Measurements from ENCODE around the gene RBMS3. TPM values are rescaled to one million over a fixed set of nuclear protein-coding genes. Genes with fewer than 3 reads are reported as not detected.

Gene RBMS3
- total RNA-seq, 1 experiment from 2014 or later = 74.2 TPM

DNA sequence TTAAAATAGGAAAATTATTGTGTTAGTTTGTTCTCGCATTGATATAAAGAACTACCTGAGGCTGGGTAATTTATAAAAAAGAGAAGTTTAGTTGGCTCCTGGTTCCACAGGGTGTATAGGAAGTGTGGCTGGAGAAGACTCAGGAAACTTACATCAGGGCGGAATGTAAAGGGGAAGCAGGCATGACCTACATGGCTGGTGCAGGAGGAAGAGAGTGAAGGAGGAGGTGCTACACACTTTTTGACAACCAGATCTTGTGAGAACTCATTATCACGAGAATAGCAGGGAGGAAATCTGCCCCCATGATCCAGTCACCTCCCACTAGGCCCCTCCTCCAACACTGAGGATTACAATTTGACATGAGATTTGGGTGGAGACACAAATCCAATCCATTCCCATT, 490.7 kb downstream of the RBMS3 start:
- intact Hi-C loops (cut with micrococcal nuclease) = no loop called here
- Mint-ChIP-seq H3K9me3 (ENCODE audit: unreplicated experiment) (no peaks in the 10 kb centered on the region), H3K4me3 (ENCODE audit: unreplicated experiment) (no peak overlapping the region), H3K27me3 (ENCODE audit: insufficient read depth, unreplicated experiment) (no peaks in the 10 kb centered on the region), H3K4me1 (ENCODE audit: insufficient read depth, unreplicated experiment) (no peaks in the 10 kb centered on the region), H3K27ac (ENCODE audit: low read depth, unreplicated experiment) (no peak overlapping the region), H3K36me3 (ENCODE audit: insufficient read depth, unreplicated experiment) (peaks cover 10% of the 10 kb centered on the region)
- ChIA-PET CTCF (no interaction called here), POLR2A (no interaction called here)
- no TSS peak for BruUV-seq (replicated peaks)
- no peak for DNase-seq (ENCODE audit: unreplicated experiment)
- TF ChIP-seq, protein P1, sequence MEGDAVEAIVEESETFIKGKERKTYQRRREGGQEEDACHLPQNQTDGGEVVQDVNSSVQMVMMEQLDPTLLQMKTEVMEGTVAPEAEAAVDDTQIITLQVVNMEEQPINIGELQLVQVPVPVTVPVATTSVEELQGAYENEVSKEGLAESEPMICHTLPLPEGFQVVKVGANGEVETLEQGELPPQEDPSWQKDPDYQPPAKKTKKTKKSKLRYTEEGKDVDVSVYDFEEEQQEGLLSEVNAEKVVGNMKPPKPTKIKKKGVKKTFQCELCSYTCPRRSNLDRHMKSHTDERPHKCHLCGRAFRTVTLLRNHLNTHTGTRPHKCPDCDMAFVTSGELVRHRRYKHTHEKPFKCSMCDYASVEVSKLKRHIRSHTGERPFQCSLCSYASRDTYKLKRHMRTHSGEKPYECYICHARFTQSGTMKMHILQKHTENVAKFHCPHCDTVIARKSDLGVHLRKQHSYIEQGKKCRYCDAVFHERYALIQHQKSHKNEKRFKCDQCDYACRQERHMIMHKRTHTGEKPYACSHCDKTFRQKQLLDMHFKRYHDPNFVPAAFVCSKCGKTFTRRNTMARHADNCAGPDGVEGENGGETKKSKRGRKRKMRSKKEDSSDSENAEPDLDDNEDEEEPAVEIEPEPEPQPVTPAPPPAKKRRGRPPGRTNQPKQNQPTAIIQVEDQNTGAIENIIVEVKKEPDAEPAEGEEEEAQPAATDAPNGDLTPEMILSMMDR (IDR thresholded peaks at IDR 0.05; ENCODE audit: unreplicated experiment) = no peak

DNA sequence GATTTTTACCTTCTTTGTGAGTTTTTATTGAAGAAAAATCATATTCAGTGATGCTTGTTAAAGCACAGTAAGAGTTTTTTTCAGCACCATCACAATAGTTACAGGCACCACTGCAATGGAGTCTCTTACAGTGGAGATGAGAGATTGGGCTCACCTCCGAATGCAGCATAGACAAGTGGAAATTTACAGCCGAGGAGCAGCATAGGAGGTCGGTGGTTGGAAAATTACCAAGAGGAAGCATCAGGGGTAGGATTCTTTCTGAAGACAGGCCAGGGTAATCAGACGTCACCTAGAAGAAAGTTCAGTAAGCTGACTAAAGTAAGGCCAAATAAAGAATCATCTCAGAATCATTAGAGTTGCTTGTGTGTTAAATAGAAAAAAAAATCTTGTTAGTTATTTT, 491.6 kb downstream of the RBMS3 start:
- peaks cover 10% of the 10 kb centered on the region for H3K36me3 Mint-ChIP-seq (ENCODE audit: insufficient read depth, unreplicated experiment)
- intact Hi-C loops (cut with micrococcal nuclease) = no loop called here
- no peak overlapping the region for H3K4me3 Mint-ChIP-seq (ENCODE audit: unreplicated experiment)
- no peak overlapping the region for H3K27ac Mint-ChIP-seq (ENCODE audit: low read depth, unreplicated experiment)
- BruUV-seq (replicated peaks) = no TSS peak
- no peaks in the 10 kb centered on the region for H3K9me3 Mint-ChIP-seq (ENCODE audit: unreplicated experiment)
- ChIA-PET POLR2A (no interaction called here), CTCF (interaction anchor here (0.6 to 0.7 kb wide), 2 partner anchors 213 to 462 kb away, joined by 3 read pairs; no protein-coding TSS in a partner anchor)
- H3K4me1 Mint-ChIP-seq (ENCODE audit: insufficient read depth, unreplicated experiment) = no peaks in the 10 kb centered on the region
- no peaks in the 10 kb centered on the region for H3K27me3 Mint-ChIP-seq (ENCODE audit: insufficient read depth, unreplicated experiment)
- TF ChIP-seq, protein P1 (IDR thresholded peaks at IDR 0.05; ENCODE audit: unreplicated experiment) = no peak
- no peak for DNase-seq (ENCODE audit: unreplicated experiment)

- intact Hi-C loops (cut with micrococcal nuclease) = no loop called here
- H3K4me1 Mint-ChIP-seq (ENCODE audit: insufficient read depth, unreplicated experiment) = no peaks in the 10 kb centered on the region
- no peak for DNase-seq (ENCODE audit: unreplicated experiment)
- no peak overlapping the region for H3K4me3 Mint-ChIP-seq (ENCODE audit: unreplicated experiment)
- TF ChIP-seq, protein P1 (IDR thresholded peaks at IDR 0.05; ENCODE audit: unreplicated experiment) = no peak
- peaks cover 10% of the 10 kb centered on the region for H3K36me3 Mint-ChIP-seq (ENCODE audit: insufficient read depth, unreplicated experiment)
- H3K27me3 Mint-ChIP-seq (ENCODE audit: insufficient read depth, unreplicated experiment) = no peaks in the 10 kb centered on the region
- H3K9me3 Mint-ChIP-seq (ENCODE audit: unreplicated experiment) = no peaks in the 10 kb centered on the region
- BruUV-seq (replicated peaks) = no TSS peak
- CTCF ChIA-PET = interaction anchor here (0.8 kb wide), 1 partner anchor 1105 kb away, joined by 3 read pairs; no protein-coding TSS in a partner anchor
- POLR2A ChIA-PET = no interaction called here
- no peak overlapping the region for H3K27ac Mint-ChIP-seq (ENCODE audit: low read depth, unreplicated experiment)
These were observed 492.6 kb downstream of the RBMS3 start for GRCh38 chr3:29773481-29773880.

GRCh38 chr3:29775340-29775739, 494.5 kb downstream of the RBMS3 start:
- CTCF ChIA-PET = interaction anchor here (1.4 kb wide), 1 partner anchor 10 kb away, joined by 3 read pairs; no protein-coding TSS in a partner anchor
- no peak overlapping the region for H3K4me3 Mint-ChIP-seq (ENCODE audit: unreplicated experiment)
- no peak overlapping the region for H3K27ac Mint-ChIP-seq (ENCODE audit: low read depth, unreplicated experiment)
- peaks cover 6% of the 10 kb centered on the region for H3K36me3 Mint-ChIP-seq (ENCODE audit: insufficient read depth, unreplicated experiment)
- H3K4me1 Mint-ChIP-seq (ENCODE audit: insufficient read depth, unreplicated experiment) = no peaks in the 10 kb centered on the region
- TF ChIP-seq, protein P1 (IDR thresholded peaks at IDR 0.05; ENCODE audit: unreplicated experiment) = no peak
- H3K27me3 Mint-ChIP-seq (ENCODE audit: insufficient read depth, unreplicated experiment) = no peaks in the 10 kb centered on the region
- no peaks in the 10 kb centered on the region for H3K9me3 Mint-ChIP-seq (ENCODE audit: unreplicated experiment)
- POLR2A ChIA-PET = no interaction called here
- intact Hi-C loops (cut with micrococcal nuclease) = no loop called here
- BruUV-seq (replicated peaks) = no TSS peak
- no peak for DNase-seq (ENCODE audit: unreplicated experiment)

Measured in MCF 10A (cell line).